COLO829 (cell line): ENCODE results near the gene GRIA3.

Experiments used
- DNase-seq: peaks from one replicate; pipeline ENCODE4 v3.0.0; 2012; ENCODE audit warnings: low spot score

GRIA3 gene

GRCh38 chrX:123199338-123199737, 15.3 kb downstream of the GRIA3 start:
- no peak for DNase-seq

- DNase-seq, result peak; percentile 20
Measured at GRCh38 chrX:123201720-123202119, 17.6 kb downstream of the GRIA3 start.

GRCh38 chrX:123202523-123202922, 18.4 kb downstream of the GRIA3 start:
- no peak for DNase-seq

GRCh38 chrX:123203772-123204171, 19.7 kb downstream of the GRIA3 start:
- no peak for DNase-seq

GRCh38 chrX:123206176-123206575, 22.1 kb downstream of the GRIA3 start:
- DNase-seq, result no peak

- no peak for DNase-seq
Measured at GRCh38 chrX:123210252-123210651, 26.2 kb downstream of the GRIA3 start.

- DNase-seq, result no peak
Measured at GRCh38 chrX:123215397-123216089, 31.5 kb downstream of the GRIA3 start.

- no peak for DNase-seq
Measured at GRCh38 chrX:123217077-123217476, 33.0 kb downstream of the GRIA3 start.

- no peak for DNase-seq
Measured at GRCh38 chrX:123217728-123218127, 33.6 kb downstream of the GRIA3 start.

- DNase-seq, result peak; percentile 45
Measured at GRCh38 chrX:123219916-123220315, 35.8 kb downstream of the GRIA3 start.

- DNase-seq, result no peak
Measured at GRCh38 chrX:123222920-123223319, 38.8 kb downstream of the GRIA3 start.

- DNase-seq, result no peak
Measured at GRCh38 chrX:123223409-123223808, 39.3 kb downstream of the GRIA3 start.

GRCh38 chrX:123223859-123224258, 39.8 kb downstream of the GRIA3 start:
- no peak for DNase-seq

- no peak for DNase-seq
Measured at GRCh38 chrX:123230798-123231197, 46.7 kb downstream of the GRIA3 start.

- DNase-seq, result no peak
Measured at GRCh38 chrX:123236859-123237258, 52.8 kb downstream of the GRIA3 start.

GRCh38 chrX:123237271-123237670, 53.2 kb downstream of the GRIA3 start:
- no peak for DNase-seq

- no peak for DNase-seq
Measured at GRCh38 chrX:123254457-123254856, 70.4 kb downstream of the GRIA3 start.

- DNase-seq, result no peak
Measured at GRCh38 chrX:123256378-123256777, 72.3 kb downstream of the GRIA3 start.

GRCh38 chrX:123260920-123261418, 76.9 kb downstream of the GRIA3 start:
- DNase-seq, result no peak

GRCh38 chrX:123263270-123263669, 79.2 kb downstream of the GRIA3 start:
- DNase-seq, result no peak

- no peak for DNase-seq
Measured at GRCh38 chrX:123263747-123264146, 79.7 kb downstream of the GRIA3 start.

- no peak for DNase-seq
Measured at GRCh38 chrX:123267220-123267619, 83.1 kb downstream of the GRIA3 start.

GRCh38 chrX:123271902-123272301, 87.8 kb downstream of the GRIA3 start:
- DNase-seq, result no peak

- DNase-seq, result no peak
Measured at GRCh38 chrX:123272630-123273029, 88.6 kb downstream of the GRIA3 start.
